T47D (cell line): ENCODE data around the gene CCDC192.

ENCODE experiments used
- DNase-seq, 2 experiments: peaks; one replicate each; pipeline versions ENCODE4 v3.0.0 to v3.0.0-alpha.2; 2011 to 2012; ENCODE audit warnings: low read depth in 1 of 2, low spot score in 1 of 2
- JUND ChIP-seq: IDR thresholded peaks from 2 replicates; pipeline ENCODE4 v1.6.1; 2012; ENCODE audit warnings: low read depth
- in situ Hi-C: cut with HindIII; loops from 2 replicates; pipeline ENCODE4 v1.10.0; 2016; ENCODE audit warnings: low sequenced_read_pairs, low pct_unique_long_range_greater_than_20kb

Gene CCDC192

DNA sequence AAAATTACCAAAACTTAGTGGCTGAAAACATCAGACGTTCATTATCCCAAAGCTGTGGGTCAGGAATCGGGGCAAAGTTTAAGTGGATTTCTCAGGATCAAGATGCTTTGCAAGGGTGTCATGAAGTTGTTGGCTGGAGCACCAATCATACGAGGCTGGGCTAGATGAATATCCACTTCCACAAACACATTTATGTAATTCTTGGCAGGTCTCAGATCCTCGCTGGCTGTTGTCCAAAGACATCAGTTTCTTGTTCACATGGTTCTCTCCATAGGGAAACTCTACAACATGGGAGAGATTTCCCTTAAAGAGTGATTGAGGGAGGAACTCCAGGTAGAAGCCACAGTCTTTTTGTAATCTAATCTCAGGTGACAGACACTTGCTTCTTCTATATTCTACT, 20.2 kb upstream of the CCDC192 start:
- no peak for TF ChIP-seq JUND
- in situ Hi-C loops: no loop called here
- peak in 1 of 2 experiments; percentile 63 for DNase-seq

- in situ Hi-C loops: no loop called here
- DNase-seq: no peak
- no peak for TF ChIP-seq JUND
Observed at GRCh38 chr5:127684726-127685467, 18.3 kb upstream of the CCDC192 start.

DNA sequence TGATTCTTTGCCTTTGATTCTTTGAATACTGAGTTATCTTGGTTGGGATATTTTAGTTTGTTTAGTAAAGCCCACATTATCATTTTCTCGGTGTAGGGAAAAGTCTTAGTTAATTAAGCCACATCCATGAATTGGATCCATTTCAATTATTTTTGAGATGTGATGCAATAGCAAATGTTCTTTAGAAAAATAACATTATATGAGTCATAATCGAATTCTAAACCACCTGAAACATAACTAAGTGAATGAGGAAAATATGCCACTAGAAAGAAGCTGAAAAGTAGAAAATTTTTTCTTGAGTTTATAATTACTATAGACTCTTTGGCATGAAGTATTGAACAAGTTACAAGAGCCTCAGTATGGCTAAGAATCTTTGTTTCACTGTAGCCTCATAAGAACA, 17.5 kb upstream of the CCDC192 start:
- no peak for DNase-seq
- in situ Hi-C loops: no loop called here
- no peak for TF ChIP-seq JUND

DNA sequence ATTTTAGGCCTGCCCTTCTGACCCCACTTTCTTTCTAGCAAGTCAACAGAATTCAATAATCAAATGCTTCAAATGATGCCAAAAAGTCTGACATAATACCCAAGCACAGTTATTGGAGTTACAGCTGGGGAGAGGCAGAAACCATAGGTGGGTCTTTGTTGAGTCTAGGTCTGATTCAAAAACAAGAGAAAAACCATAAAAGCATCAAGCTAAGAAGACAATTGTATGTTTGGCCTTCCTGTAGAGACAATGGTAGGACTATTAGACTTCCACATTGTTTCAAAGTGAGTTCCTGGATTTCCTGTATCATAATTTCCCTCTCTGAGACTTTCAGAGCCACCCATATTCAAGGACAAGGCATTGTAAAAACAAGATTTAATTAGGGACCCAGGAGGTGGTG, 16.8 kb upstream of the CCDC192 start:
- no peak for DNase-seq
- TF ChIP-seq JUND: no peak
- in situ Hi-C loops: no loop called here

- no peak for TF ChIP-seq JUND
- DNase-seq: no peak
- in situ Hi-C loops: no loop called here
Observed at GRCh38 chr5:127694518-127695171, 8.5 kb upstream of the CCDC192 start.

DNA sequence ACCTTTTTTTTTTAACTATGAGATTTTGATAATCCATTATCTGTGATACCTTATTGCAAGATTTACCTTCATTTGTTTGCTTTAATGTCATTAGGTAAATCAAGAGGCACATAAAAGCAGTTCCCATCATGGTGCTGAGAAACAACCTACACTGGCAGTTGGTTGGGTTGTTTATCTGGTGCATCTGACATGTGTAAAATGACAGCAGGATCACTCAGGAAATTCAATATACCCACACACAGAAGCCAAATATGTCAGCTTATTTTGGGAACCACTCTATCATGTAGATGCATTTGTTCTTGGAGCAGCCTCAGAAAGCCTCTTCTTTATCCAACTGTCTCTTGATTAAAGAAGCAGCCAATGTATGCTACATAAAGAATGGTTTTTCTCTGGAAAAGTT, 7.8 kb upstream of the CCDC192 start:
- DNase-seq: no peak
- in situ Hi-C loops: no loop called here
- TF ChIP-seq JUND: no peak

GRCh38 chr5:127696683-127697082, 6.5 kb upstream of the CCDC192 start:
- TF ChIP-seq JUND: no peak
- no peak for DNase-seq
- in situ Hi-C loops: no loop called here

- no peak for DNase-seq
- in situ Hi-C loops: no loop called here
- no peak for TF ChIP-seq JUND
Observed at GRCh38 chr5:127697894-127698600, 5.1 kb upstream of the CCDC192 start.

- in situ Hi-C loops: no loop called here
- no peak for DNase-seq
- TF ChIP-seq JUND: no peak
Observed at GRCh38 chr5:127699416-127699815, 3.8 kb upstream of the CCDC192 start.

DNA sequence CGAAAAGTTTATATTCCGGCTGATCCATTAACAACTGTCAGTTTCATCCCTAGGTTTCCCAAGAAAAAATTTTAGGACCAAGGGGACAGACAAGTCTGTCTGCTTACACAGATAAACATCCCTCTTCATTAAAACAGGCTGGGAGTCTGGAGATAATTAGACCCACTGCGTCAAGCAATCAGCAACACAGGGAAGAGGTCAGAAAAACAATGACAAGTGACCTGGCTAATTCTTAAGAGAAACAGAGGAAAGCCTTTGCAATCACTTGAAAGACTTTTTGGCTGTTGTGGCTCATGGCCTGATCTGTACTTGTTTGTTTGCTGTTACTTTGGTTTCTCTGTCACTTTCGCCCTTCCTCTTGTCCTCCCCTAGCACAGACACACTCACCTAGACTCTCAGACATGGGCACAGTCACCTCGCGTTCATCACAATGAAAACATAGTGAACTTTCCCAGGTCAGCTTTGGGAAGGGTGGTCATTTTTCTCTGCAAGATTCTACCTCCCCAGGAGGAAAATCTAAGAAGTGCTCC, 2.9 kb upstream of the CCDC192 start:
- no peak for TF ChIP-seq JUND
- no peak for DNase-seq

DNA sequence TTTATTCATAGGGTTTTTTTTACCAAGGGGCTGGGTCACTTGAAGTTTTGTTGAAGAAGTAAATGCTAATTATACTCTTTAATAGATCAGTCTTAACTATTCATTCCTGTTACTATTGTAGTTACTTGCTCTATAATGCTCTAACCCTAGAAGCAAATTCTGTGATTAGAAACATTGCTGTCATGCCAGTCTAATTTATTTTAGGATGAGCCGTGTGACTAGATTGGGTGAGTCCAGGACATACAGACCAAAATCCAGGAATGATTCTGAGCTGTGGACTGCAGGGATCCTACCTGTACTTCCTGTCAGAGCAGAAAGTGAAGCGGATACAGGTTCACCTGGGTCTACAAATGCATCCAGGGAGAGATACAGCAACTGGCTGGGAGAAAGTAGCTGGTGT, 757 bp upstream of the CCDC192 start:
- in situ Hi-C loops: no loop called here
- no peak for DNase-seq
- no peak for TF ChIP-seq JUND

More for the DNA sequence above, 2.9 kb upstream of the CCDC192 start:
- in situ Hi-C loops: no loop called here

DNA sequence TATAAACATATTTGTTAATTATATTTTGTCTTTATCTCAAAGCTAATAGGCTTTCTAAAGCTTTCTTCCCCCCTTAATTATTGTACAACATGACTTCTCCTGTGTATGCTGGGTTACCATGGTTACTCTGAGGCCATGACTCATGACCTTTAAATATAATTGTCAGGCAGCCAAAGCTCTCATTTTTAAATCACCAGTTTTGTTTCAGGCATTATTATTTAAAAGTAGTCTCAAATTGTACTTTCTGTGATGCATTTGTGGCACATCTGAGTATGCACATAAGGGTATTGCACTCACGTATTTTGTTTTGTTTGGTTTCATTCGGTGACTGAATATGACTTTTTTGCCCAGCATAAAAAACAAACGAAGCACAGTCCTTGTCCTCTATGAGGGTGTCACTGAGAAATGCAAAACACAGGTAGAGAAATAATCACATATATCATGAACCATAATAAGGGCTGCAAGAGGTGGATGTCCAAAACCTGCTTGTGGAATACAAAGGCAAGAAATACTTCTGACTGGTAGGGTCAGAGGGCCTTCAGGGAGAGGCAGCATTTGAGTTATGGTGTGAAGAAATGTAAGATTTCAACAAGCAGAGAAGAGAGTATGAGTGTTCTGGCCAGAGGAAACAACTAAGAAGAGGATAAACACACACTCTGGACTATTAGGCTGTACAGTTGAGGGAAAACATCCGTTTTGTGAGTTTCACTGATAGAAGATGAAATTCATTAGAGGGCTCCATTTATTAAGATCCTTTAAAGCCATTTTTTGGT, 2.1 kb downstream of the CCDC192 start:
- no peak for TF ChIP-seq JUND
- in situ Hi-C loops: no loop called here
- no peak for DNase-seq
